Fibroblast of lung (primary cell): ENCODE data around the gene KDM2A.

ENCODE experiments used
- CTCF ChIP-seq, 2 donors: IDR thresholded peaks in 1 of 2; conservative IDR thresholded peaks in 1 of 2; 1 replicate in 1 of 2; 2 replicates in 1 of 2; pipeline ENCODE4 v1.5.1; 2011 to 2012; ENCODE audit warnings: low read length in 2 of 2, control low read depth in 1 of 2, inconsistent platforms in 1 of 2, low read depth in 1 of 2, mild to moderate bottlenecking in 1 of 2
- EZH2 ChIP-seq: IDR thresholded peaks from 2 replicates; pipeline ENCODE4 v1.5.1; 2012; ENCODE audit warnings: low read length, control low read depth, mild to moderate bottlenecking; ENCODE audit errors: missing control alignments

GRCh38 chr11:67262731-67263675 is 143.9 kb downstream of the KDM2A start:
- TF ChIP-seq EZH2 (no peak), CTCF (conservative IDR thresholded peaks at IDR 0.05 in 1 of 2, IDR thresholded peaks at IDR 0.05 in 1 of 2; ENCODE audit: low read depth in 1 of 2, low read length in 2 of 2) (peak; percentile 66 to 90)
